Measurements from ENCODE around the gene NR2F1-AS1. TPM values are rescaled to one million over a fixed set of nuclear protein-coding genes. Genes with fewer than 3 reads are reported as not detected.

NR2F1-AS1 gene
- total RNA-seq, 1 experiment from 2014 or later = 24.1 TPM

GRCh38 chr5:93611976-93612854 is 31.2 kb upstream of the NR2F1-AS1 start:
- H3K27me3 ChIP-seq (ENCODE audit: low read length) = peaks cover 25% of the 10 kb centered on the region
- no TSS peak for BruUV-seq (replicated peaks)
- H3K9me2 ChIP-seq (replicated peaks; ENCODE audit: low read length) = no peaks in the 10 kb centered on the region
- no peaks in the 10 kb centered on the region for H3F3A ChIP-seq (ENCODE audit: low read length, unreplicated experiment)
- H3K9me3 ChIP-seq (ENCODE audit: low read length) = no peaks in the 10 kb centered on the region
- H3K36me3 ChIP-seq (ENCODE audit: low read depth, low read length) = no peaks in the 10 kb centered on the region
- DNase-seq (peak; percentile 35), ATAC-seq (peak; percentile 11; the same call in 1 of the 2 replicates)
- no peak overlapping the region for H3K9ac ChIP-seq (ENCODE audit: low read length)
- H3K4me3 ChIP-seq (ENCODE audit: low read length) = peak overlapping the region; percentile 57
- POLR2A ChIA-PET (ENCODE audit: unreplicated experiment) = no interaction called here
- no peaks in the 10 kb centered on the region for H3K79me2 ChIP-seq (ENCODE audit: low read length)
- peaks cover 10% of the 10 kb centered on the region; the same call in 1 of the 2 replicates for H3K4me1 ChIP-seq (ENCODE audit: insufficient read depth, low read length)
- intact Hi-C loops (cut with micrococcal nuclease) = loop anchor here (10.0 kb wide), 1 partner anchor 293 kb away; no protein-coding TSS in a partner anchor
- peak overlapping the region; percentile 51 for H2AFZ ChIP-seq (ENCODE audit: low read length)
- H4K20me1 ChIP-seq (ENCODE audit: low read length) = no peaks in the 10 kb centered on the region
- H3K4me2 ChIP-seq (ENCODE audit: low read length) = peak overlapping the region; percentile 71
- H3K27ac ChIP-seq (ENCODE audit: low read length) = no peak overlapping the region
- CTCF ChIA-PET = interaction anchor here (0.6 kb wide), 1 partner anchor 29 kb away, joined by 4 read pairs; the partner anchor contains the start of gene NR2F1
- TF ChIP-seq EZH2phosphoT487 (IDR thresholded peaks at IDR 0.05; ENCODE audit: borderline replicate concordance, low read length) (no peak), EZH2 (IDR thresholded peaks at IDR 0.05; ENCODE audit: low read length, unreplicated experiment) (no peak)
- TF ChIP-seq, protein P1, sequence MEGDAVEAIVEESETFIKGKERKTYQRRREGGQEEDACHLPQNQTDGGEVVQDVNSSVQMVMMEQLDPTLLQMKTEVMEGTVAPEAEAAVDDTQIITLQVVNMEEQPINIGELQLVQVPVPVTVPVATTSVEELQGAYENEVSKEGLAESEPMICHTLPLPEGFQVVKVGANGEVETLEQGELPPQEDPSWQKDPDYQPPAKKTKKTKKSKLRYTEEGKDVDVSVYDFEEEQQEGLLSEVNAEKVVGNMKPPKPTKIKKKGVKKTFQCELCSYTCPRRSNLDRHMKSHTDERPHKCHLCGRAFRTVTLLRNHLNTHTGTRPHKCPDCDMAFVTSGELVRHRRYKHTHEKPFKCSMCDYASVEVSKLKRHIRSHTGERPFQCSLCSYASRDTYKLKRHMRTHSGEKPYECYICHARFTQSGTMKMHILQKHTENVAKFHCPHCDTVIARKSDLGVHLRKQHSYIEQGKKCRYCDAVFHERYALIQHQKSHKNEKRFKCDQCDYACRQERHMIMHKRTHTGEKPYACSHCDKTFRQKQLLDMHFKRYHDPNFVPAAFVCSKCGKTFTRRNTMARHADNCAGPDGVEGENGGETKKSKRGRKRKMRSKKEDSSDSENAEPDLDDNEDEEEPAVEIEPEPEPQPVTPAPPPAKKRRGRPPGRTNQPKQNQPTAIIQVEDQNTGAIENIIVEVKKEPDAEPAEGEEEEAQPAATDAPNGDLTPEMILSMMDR (conservative IDR thresholded peaks at IDR 0.05; ENCODE audit: low read depth, low read length) = no peak

GRCh38 chr5:93611273-93611975 is 30.4 kb upstream of the NR2F1-AS1 start:
- ATAC-seq (no peak), DNase-seq (no peak)
- H3K9me2 ChIP-seq (replicated peaks; ENCODE audit: low read length) = no peaks in the 10 kb centered on the region
- TF ChIP-seq EZH2phosphoT487 (IDR thresholded peaks at IDR 0.05; ENCODE audit: borderline replicate concordance, low read length) (no peak), EZH2 (IDR thresholded peaks at IDR 0.05; ENCODE audit: low read length, unreplicated experiment) (no peak)
- TF ChIP-seq, protein P1 (conservative IDR thresholded peaks at IDR 0.05; ENCODE audit: low read depth, low read length) = no peak
- CTCF ChIA-PET = no interaction called here
- H3K36me3 ChIP-seq (ENCODE audit: low read depth, low read length) = no peaks in the 10 kb centered on the region
- H3F3A ChIP-seq (ENCODE audit: low read length, unreplicated experiment) = peaks cover 5% of the 10 kb centered on the region
- peak overlapping the region; percentile 51; the same call in 1 of the 2 replicates for H2AFZ ChIP-seq (ENCODE audit: low read length)
- peaks cover 17% of the 10 kb centered on the region for H3K4me1 ChIP-seq (ENCODE audit: insufficient read depth, low read length)
- intact Hi-C loops (cut with micrococcal nuclease) = loop anchor here (10.0 kb wide), 1 partner anchor 293 kb away; no protein-coding TSS in a partner anchor
- no peaks in the 10 kb centered on the region for H4K20me1 ChIP-seq (ENCODE audit: low read length)
- peaks cover 25% of the 10 kb centered on the region for H3K27me3 ChIP-seq (ENCODE audit: low read length)
- H3K9ac ChIP-seq (ENCODE audit: low read length) = no peak overlapping the region
- no TSS peak for BruUV-seq (replicated peaks)
- no peaks in the 10 kb centered on the region for H3K79me2 ChIP-seq (ENCODE audit: low read length)
- H3K4me3 ChIP-seq (ENCODE audit: low read length) = peak overlapping the region; percentile 57
- H3K9me3 ChIP-seq (ENCODE audit: low read length) = no peaks in the 10 kb centered on the region
- no peak overlapping the region for H3K27ac ChIP-seq (ENCODE audit: low read length)
- POLR2A ChIA-PET (ENCODE audit: unreplicated experiment) = no interaction called here
- H3K4me2 ChIP-seq (ENCODE audit: low read length) = peak overlapping the region; percentile 71

Measured in PC-3 (cell line).